PFSK-1 (cell line): ENCODE measurements around the gene DDN.
A peak's percentile ranks its signal among the peaks of the same experiment; 100 is the strongest.

Experiments used
- FOXP2 ChIP-seq: optimal IDR thresholded peaks from 2 replicates; pipeline ENCODE3; 2011; ENCODE audit warnings: borderline replicate concordance, control low read depth, inconsistent platforms; ENCODE audit not compliant: insufficient read depth; ENCODE audit errors: extremely low read length, extremely low read depth
- POLR2AphosphoS5 ChIP-seq: IDR thresholded peaks from 2 replicates; pipeline ENCODE4 v1.6.1; 2012; ENCODE audit warnings: low read depth, mild to moderate bottlenecking, control low read depth, low read length, moderate library complexity
- REST ChIP-seq, 2 experiments: IDR thresholded peaks; 2 replicates each; pipeline versions ENCODE4 v1.6.1 to v1.8.0; 2011 to 2012; ENCODE audit warnings: low read depth in 2 of 2, low read length in 2 of 2, control low read depth in 1 of 2, inconsistent platforms in 1 of 2, mild to moderate bottlenecking in 1 of 2, moderate library complexity in 1 of 2; ENCODE audit not compliant: insufficient read depth in 1 of 2
- SIN3A ChIP-seq: IDR thresholded peaks from 2 replicates; pipeline ENCODE4 v1.6.1; 2012; ENCODE audit warnings: mild to moderate bottlenecking, low read length, moderate library complexity, borderline replicate concordance; ENCODE audit not compliant: insufficient read depth
- TAF1 ChIP-seq: IDR thresholded peaks from 2 replicates; pipeline ENCODE4 v1.6.1; 2012; ENCODE audit warnings: low read length, control low read depth, borderline replicate concordance; ENCODE audit not compliant: insufficient read depth

The DDN gene

GRCh38 chr12:48961331-48961730 lies 37.8 kb downstream of the DDN start:
- TF ChIP-seq FOXP2 = no peak
- TF ChIP-seq REST (IDR thresholded peaks at IDR 0.05; ENCODE audit: insufficient read depth in 1 of 2, low read depth in 2 of 2, low read length in 2 of 2) = no peak
- no peak for TF ChIP-seq SIN3A
- TF ChIP-seq POLR2AphosphoS5 = no peak
- TF ChIP-seq TAF1 = no peak

GRCh38 chr12:48960834-48961233 lies 38.3 kb downstream of the DDN start:
- no peak for TF ChIP-seq REST (IDR thresholded peaks at IDR 0.05; ENCODE audit: insufficient read depth in 1 of 2, low read depth in 2 of 2, low read length in 2 of 2)

GRCh38 chr12:48958049-48958388 lies 41.2 kb downstream of the DDN start:
- TF ChIP-seq SIN3A (no peak), REST (IDR thresholded peaks at IDR 0.05; ENCODE audit: insufficient read depth in 1 of 2, low read depth in 2 of 2, low read length in 2 of 2) (no peak), POLR2AphosphoS5 (no peak), FOXP2 (no peak), TAF1 (no peak)

DNA sequence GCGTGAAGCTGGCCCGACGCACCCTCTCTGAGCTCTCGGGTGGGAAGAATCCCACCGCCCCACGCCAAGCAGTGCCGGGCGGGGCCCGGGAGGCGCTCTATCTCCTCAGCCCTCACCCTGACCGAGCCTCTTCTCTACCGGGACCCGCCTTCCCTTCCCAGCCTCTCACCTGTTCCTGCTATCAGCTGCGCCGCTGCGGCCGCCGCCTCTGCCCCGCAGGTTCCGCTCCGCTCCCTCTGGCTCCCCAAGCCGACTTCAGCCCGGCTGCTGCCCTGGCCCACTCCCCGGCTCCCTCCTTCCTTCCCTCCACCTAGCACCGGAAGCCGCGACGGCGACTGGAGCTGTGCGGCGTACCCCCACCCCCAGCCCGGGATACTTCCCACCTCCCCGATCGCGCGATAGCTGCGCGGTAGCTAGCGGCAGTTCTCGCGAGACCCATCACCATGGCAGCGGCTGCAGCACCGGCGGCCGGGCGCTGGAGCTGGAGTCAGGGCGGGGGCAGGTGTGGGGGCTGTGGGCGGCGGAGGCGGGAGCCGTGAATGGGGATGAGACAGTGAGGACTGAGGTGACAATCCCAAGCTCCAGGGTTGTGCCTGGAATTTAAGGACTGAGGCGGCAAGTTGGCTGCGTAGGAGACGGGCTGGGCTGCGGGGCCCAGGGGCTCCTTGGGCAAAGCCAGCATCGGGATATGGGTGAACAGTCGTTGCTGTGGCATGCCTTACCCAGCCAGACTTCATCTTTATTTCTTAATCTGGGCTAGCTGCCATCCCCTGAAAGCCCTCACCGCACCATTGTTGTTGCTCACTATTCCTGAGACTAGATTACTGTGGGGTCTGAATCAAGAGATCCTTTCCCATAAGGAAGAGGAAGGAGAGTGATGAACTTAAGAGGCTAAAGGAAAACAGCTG lies 41.8 kb downstream of the DDN start, which contains the start of gene ARF3:
TSS of gene ARF3 (minus strand) at position 347 of the 908 bp plus-strand sequence. CDS start 16,392 bp downstream, outside the sequence.
- no peak for TF ChIP-seq REST (IDR thresholded peaks at IDR 0.05; ENCODE audit: insufficient read depth in 1 of 2, low read depth in 2 of 2, low read length in 2 of 2)
- TF ChIP-seq TAF1 = peak; percentile 65; the same call in 1 of the 2 replicates
- TF ChIP-seq FOXP2 = peak; percentile 79
- peak; percentile 99 for TF ChIP-seq SIN3A
- peak; percentile 81 for TF ChIP-seq POLR2AphosphoS5
